8988T (cell line): ENCODE results near the gene POMGNT1.
"Not testable (repeated sequence)": the region's sequence is repeated elsewhere in the genome, so short reads cannot be mapped to it uniquely, and the experiment has no call there.

ENCODE experiments used
- DNase-seq: peaks from one replicate; pipeline ENCODE4 v3.0.0; 2011

Gene POMGNT1

GRCh38 chr1:46197964-46198811 lies at the start of gene POMGNT1:
TSS of gene POMGNT1 (minus strand) at chr1:46198434. CDS start at chr1:46197821, 613 bp downstream.
- DNase-seq = peak; percentile 81

GRCh38 chr1:46247436-46248121 lies 49.3 kb upstream of the POMGNT1 start, which contains the start of gene RAD54L:
TSS of gene RAD54L (plus strand) at chr1:46247763. CDS start at chr1:46248406, 643 bp downstream.
- DNase-seq = peak; percentile 77

- DNase-seq = peak; percentile 82
These were observed 48.6 kb upstream of the POMGNT1 start for GRCh38 chr1:46246548-46247435.

GRCh38 chr1:46246136-46246535 lies 47.9 kb upstream of the POMGNT1 start:
- DNase-seq = not testable (repeated sequence)

- peak; percentile 38 for DNase-seq
These were observed 46.6 kb upstream of the POMGNT1 start for GRCh38 chr1:46244656-46245371.

GRCh38 chr1:46243831-46244230 lies 45.6 kb upstream of the POMGNT1 start:
- not testable (repeated sequence) for DNase-seq

- no peak for DNase-seq
These were observed 44.7 kb upstream of the POMGNT1 start for GRCh38 chr1:46242918-46243317.

- DNase-seq = not testable (repeated sequence)
These were observed 43.5 kb upstream of the POMGNT1 start for GRCh38 chr1:46241733-46242132.

- not testable (repeated sequence) for DNase-seq
These were observed 40.6 kb upstream of the POMGNT1 start for GRCh38 chr1:46238865-46239264.

- no peak for DNase-seq
These were observed 38.6 kb upstream of the POMGNT1 start for GRCh38 chr1:46236882-46237281.

GRCh38 chr1:46231231-46231630 lies 33.0 kb upstream of the POMGNT1 start:
- DNase-seq = not testable (repeated sequence)

- no peak for DNase-seq
These were observed 26.7 kb upstream of the POMGNT1 start for GRCh38 chr1:46224966-46225365.

GRCh38 chr1:46223472-46223943 lies 25.3 kb upstream of the POMGNT1 start:
- no peak for DNase-seq

- DNase-seq = not testable (repeated sequence)
These were observed 24.8 kb upstream of the POMGNT1 start for GRCh38 chr1:46223055-46223454.

- no peak for DNase-seq
These were observed 23.5 kb upstream of the POMGNT1 start for GRCh38 chr1:46221749-46222148.

- no peak for DNase-seq
These were observed 22.6 kb upstream of the POMGNT1 start for GRCh38 chr1:46220808-46221207.

- no peak for DNase-seq
These were observed 21.6 kb upstream of the POMGNT1 start for GRCh38 chr1:46219551-46220520.

GRCh38 chr1:46218443-46218842 lies 20.2 kb upstream of the POMGNT1 start:
- DNase-seq = no peak

GRCh38 chr1:46215504-46215903 lies 17.3 kb upstream of the POMGNT1 start:
- DNase-seq = no peak

- no peak for DNase-seq
These were observed 12.8 kb upstream of the POMGNT1 start for GRCh38 chr1:46211051-46211450.

GRCh38 chr1:46210561-46210960 lies 12.3 kb upstream of the POMGNT1 start:
- no peak for DNase-seq
